Measurements from ENCODE around the gene ATP8B1. TPM values are rescaled to one million over a fixed set of nuclear protein-coding genes. Genes with fewer than 3 reads are reported as not detected.
"Not testable (repeated sequence)": the region's sequence is repeated elsewhere in the genome, so short reads cannot be mapped to it uniquely, and the experiment has no call there.

Gene ATP8B1
- total and polyA plus RNA-seq, 2 experiments from 2014 or later, result 1.7 to 3.0 TPM

DNA sequence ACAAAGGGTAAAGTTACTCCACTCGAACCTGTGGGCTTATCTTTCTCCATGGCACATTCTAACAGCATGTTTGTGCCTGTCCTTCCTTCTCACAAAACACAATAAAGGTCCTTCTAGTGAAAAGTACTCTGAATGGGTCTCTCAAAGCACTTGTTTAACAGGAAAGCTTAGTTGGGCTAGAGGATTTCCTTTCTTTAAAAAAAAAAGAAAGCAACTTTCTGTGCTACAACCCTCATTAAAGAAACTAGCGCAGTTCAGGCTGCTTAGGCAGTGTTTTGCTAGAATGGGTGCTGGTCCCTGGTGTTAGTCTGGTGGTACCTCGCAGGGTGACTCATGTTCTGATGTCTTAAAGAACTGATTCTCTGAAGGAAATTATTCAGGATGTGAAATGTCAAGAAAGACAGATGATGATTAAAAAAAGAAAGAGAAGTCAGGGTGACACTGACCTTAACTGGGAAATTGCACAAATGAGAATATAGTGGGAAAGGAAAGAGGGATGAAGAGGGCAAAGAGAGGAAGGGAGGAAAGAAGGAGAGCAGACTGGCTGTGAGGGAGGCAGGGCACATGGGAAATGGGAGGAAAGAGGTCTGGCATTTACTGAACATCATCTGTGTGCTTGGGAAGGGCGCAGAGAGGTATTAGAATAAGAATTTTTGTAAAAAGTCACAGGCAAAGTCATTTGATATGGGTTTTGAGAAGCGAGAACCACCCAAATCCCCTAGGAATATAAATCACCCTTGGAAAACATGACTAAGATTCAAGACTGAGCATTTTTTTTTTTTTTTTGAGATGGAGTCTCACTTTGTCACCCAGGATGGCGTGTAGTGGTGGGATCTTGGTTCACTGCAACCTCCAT is 74.9 kb downstream of the ATP8B1 start:
- H3K27ac Mint-ChIP-seq, result no peak overlapping the region
- Histone ChIP-seq H3K4me2 (no peak overlapping the region), H2AFZ (no peak overlapping the region), H3K9me2 (ENCODE audit: insufficient read depth) (no peaks in the 10 kb centered on the region; the same call in 1 of the 2 replicates), H3K4me1 (ENCODE audit: insufficient read depth) (no peaks in the 10 kb centered on the region), H3F3A (replicated peaks; ENCODE audit: low read depth) (no peaks in the 10 kb centered on the region), H3K27me3 (ENCODE audit: insufficient read depth) (no peaks in the 10 kb centered on the region), H3K36me3 (ENCODE audit: insufficient read depth) (no peaks in the 10 kb centered on the region; the same call in 1 of the 2 replicates), H3K79me2 (replicated peaks; ENCODE audit: insufficient read depth) (no peaks in the 10 kb centered on the region), H3K4me3 (no peak overlapping the region), H4K20me1 (replicated peaks; ENCODE audit: insufficient read depth) (0 out of 2 replicates have a peak, but pooled peaks cover 3% of the 10 kb centered on the region), H3K27ac (ENCODE audit: low read depth) (peak overlapping the region; percentile 62; the same call in 1 of the 2 replicates)
- no peak for DNase-seq (ENCODE audit: low spot score)
- H3K36me3 Mint-ChIP-seq (ENCODE audit: low read depth), result peaks cover 12% of the 10 kb centered on the region
- H3K4me1 Mint-ChIP-seq, result no peaks in the 10 kb centered on the region
- no peak overlapping the region for H3K4me3 Mint-ChIP-seq
- peaks cover 3% of the 10 kb centered on the region for H3K27me3 Mint-ChIP-seq (ENCODE audit: insufficient read depth, low read depth, poor library complexity)
- no peak for ATAC-seq
- TF ChIP-seq, protein P1, sequence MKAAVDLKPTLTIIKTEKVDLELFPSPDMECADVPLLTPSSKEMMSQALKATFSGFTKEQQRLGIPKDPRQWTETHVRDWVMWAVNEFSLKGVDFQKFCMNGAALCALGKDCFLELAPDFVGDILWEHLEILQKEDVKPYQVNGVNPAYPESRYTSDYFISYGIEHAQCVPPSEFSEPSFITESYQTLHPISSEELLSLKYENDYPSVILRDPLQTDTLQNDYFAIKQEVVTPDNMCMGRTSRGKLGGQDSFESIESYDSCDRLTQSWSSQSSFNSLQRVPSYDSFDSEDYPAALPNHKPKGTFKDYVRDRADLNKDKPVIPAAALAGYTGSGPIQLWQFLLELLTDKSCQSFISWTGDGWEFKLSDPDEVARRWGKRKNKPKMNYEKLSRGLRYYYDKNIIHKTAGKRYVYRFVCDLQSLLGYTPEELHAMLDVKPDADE (IDR thresholded peaks at IDR 0.05), result no peak
- H3K9me3 Mint-ChIP-seq, result peaks cover 6% of the 10 kb centered on the region; the same call in 1 of the 3 replicates

DNA sequence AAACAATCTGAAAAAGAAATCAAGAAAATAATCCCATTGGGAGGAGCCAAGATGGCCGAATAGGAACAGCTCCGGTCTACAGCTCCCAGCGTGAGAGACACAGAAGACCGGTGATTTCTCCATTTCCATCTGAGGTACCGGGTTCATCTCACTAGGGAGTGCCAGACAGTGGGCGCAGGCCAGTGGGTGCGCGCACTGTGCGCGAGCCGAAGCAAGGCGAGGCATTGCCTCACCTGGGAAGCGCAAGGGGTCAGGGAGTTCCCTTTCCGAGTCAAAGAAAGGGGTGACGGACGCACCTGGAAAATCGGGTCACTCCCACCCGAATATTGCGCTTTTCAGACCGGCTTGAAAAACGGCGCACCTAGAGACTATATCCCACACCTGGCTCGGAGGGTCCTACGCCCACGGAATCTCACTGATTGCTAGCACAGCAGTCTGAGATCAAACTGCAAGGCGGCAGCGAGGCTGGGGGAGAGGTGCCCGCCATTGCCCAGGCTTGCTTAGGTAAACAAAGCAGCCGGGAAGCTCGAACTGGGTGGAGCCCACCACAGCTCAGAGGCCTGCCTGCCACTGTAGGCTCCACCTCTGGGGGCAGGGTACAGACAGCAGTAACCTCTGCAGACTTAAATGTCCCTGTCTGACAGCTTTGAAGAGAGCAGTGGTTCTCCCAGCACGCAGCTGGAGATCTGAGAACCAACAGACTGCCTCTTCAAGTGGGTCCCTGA is 83.7 kb downstream of the ATP8B1 start:
- H3K27ac Mint-ChIP-seq; H3K27ac ChIP-seq (ENCODE audit: low read depth); H3K27me3 Mint-ChIP-seq (ENCODE audit: insufficient read depth, low read depth, poor library complexity); H3K9me2 ChIP-seq (ENCODE audit: insufficient read depth); H3K4me1 ChIP-seq (ENCODE audit: insufficient read depth); H4K20me1 ChIP-seq (replicated peaks; ENCODE audit: insufficient read depth); DNase-seq (ENCODE audit: low spot score); H3K4me3 Mint-ChIP-seq; H3F3A ChIP-seq (replicated peaks; ENCODE audit: low read depth); H3K27me3 ChIP-seq (ENCODE audit: insufficient read depth); H2AFZ ChIP-seq; H3K4me1 Mint-ChIP-seq; ATAC-seq; H3K79me2 ChIP-seq (replicated peaks; ENCODE audit: insufficient read depth); H3K36me3 ChIP-seq (ENCODE audit: insufficient read depth): not testable (repeated sequence)
- Mint-ChIP-seq H3K36me3 (ENCODE audit: low read depth) (peaks cover 11% of the 10 kb centered on the region; the same call in 2 of the 3 replicates), H3K9me3 (peaks cover 11% of the 10 kb centered on the region; the same call in 2 of the 3 replicates)
- Histone ChIP-seq H3K4me2 (0 out of 2 replicates have a peak overlapping the region, but pooled peaks have one; percentile 38), H3K4me3 (peak overlapping the region; percentile 40; the same call in 1 of the 2 replicates)

DNA sequence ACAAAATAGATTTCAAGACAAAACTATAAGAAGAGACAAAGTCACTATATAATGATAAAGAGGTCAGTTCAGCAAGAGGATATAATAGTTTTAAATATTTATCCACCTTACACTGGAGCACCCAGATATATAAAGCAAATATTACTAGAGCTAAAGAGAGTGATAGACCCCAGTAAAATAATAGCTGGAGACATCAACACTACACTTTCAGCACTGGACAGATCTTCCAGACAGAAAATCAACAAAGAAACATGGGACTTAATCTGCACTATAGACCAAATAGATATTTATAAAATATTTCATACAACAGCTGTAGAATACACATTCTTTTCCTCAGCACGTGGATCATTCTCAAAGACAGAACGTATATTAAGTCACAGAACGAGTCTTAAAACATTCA is 86.6 kb downstream of the ATP8B1 start:
- Histone ChIP-seq H3K4me1 (ENCODE audit: insufficient read depth) (no peaks in the 10 kb centered on the region), H2AFZ (no peak overlapping the region), H3K4me2 (no peak overlapping the region), H3K27me3 (ENCODE audit: insufficient read depth) (no peaks in the 10 kb centered on the region), H3K9me2 (ENCODE audit: insufficient read depth) (no peaks in the 10 kb centered on the region), H3K27ac (ENCODE audit: low read depth) (no peak overlapping the region), H3K36me3 (ENCODE audit: insufficient read depth) (no peaks in the 10 kb centered on the region), H3F3A (replicated peaks; ENCODE audit: low read depth) (no peaks in the 10 kb centered on the region), H3K4me3 (no peak overlapping the region), H3K79me2 (replicated peaks; ENCODE audit: insufficient read depth) (no peaks in the 10 kb centered on the region), H4K20me1 (replicated peaks; ENCODE audit: insufficient read depth) (0 out of 2 replicates have a peak, but pooled peaks cover 5% of the 10 kb centered on the region)
- no peak overlapping the region for H3K27ac Mint-ChIP-seq
- DNase-seq (ENCODE audit: low spot score) (no peak), ATAC-seq (no peak)
- peaks cover 8% of the 10 kb centered on the region for H3K27me3 Mint-ChIP-seq (ENCODE audit: insufficient read depth, low read depth, poor library complexity)
- peaks cover 13% of the 10 kb centered on the region; the same call in 2 of the 3 replicates for H3K36me3 Mint-ChIP-seq (ENCODE audit: low read depth)
- peaks cover 13% of the 10 kb centered on the region; the same call in 2 of the 3 replicates for H3K9me3 Mint-ChIP-seq
- H3K4me1 Mint-ChIP-seq, result no peaks in the 10 kb centered on the region
- no peak overlapping the region for H3K4me3 Mint-ChIP-seq
- TF ChIP-seq, protein P1 (IDR thresholded peaks at IDR 0.05), result no peak
- TF ChIP-seq, protein P2, sequence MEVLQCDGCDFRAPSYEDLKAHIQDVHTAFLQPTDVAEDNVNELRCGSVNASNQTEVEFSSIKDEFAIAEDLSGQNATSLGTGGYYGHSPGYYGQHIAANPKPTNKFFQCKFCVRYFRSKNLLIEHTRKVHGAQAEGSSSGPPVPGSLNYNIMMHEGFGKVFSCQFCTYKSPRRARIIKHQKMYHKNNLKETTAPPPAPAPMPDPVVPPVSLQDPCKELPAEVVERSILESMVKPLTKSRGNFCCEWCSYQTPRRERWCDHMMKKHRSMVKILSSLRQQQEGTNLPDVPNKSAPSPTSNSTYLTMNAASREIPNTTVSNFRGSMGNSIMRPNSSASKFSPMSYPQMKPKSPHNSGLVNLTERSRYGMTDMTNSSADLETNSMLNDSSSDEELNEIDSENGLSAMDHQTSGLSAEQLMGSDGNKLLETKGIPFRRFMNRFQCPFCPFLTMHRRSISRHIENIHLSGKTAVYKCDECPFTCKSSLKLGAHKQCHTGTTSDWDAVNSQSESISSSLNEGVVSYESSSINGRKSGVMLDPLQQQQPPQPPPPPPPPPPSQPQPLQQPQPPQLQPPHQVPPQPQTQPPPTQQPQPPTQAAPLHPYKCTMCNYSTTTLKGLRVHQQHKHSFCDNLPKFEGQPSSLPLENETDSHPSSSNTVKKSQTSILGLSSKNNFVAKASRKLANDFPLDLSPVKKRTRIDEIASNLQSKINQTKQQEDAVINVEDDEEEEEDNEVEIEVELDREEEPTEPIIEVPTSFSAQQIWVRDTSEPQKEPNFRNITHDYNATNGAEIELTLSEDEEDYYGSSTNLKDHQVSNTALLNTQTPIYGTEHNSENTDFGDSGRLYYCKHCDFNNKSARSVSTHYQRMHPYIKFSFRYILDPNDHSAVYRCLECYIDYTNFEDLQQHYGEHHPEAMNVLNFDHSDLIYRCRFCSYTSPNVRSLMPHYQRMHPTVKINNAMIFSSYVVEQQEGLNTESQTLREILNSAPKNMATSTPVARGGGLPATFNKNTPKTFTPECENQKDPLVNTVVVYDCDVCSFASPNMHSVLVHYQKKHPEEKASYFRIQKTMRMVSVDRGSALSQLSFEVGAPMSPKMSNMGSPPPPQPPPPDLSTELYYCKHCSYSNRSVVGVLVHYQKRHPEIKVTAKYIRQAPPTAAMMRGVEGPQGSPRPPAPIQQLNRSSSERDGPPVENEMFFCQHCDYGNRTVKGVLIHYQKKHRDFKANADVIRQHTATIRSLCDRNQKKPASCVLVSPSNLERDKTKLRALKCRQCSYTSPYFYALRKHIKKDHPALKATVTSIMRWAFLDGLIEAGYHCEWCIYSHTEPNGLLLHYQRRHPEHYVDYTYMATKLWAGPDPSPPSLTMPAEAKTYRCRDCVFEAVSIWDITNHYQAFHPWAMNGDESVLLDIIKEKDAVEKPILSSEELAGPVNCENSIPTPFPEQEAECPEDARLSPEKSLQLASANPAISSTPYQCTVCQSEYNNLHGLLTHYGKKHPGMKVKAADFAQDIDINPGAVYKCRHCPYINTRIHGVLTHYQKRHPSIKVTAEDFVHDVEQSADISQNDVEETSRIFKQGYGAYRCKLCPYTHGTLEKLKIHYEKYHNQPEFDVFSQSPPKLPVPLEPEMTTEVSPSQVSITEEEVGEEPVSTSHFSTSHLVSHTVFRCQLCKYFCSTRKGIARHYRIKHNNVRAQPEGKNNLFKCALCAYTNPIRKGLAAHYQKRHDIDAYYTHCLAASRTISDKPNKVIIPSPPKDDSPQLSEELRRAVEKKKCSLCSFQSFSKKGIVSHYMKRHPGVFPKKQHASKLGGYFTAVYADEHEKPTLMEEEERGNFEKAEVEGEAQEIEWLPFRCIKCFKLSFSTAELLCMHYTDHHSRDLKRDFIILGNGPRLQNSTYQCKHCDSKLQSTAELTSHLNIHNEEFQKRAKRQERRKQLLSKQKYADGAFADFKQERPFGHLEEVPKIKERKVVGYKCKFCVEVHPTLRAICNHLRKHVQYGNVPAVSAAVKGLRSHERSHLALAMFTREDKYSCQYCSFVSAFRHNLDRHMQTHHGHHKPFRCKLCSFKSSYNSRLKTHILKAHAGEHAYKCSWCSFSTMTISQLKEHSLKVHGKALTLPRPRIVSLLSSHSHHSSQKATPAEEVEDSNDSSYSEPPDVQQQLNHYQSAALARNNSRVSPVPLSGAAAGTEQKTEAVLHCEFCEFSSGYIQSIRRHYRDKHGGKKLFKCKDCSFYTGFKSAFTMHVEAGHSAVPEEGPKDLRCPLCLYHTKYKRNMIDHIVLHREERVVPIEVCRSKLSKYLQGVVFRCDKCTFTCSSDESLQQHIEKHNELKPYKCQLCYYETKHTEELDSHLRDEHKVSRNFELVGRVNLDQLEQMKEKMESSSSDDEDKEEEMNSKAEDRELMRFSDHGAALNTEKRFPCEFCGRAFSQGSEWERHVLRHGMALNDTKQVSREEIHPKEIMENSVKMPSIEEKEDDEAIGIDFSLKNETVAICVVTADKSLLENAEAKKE (CRISPR knock-in tag; IDR thresholded peaks at IDR 0.05), result no peak
